A673 (cell line): ENCODE data around the gene HOXC12.

Experiments used
- CTCF ChIP-seq: fragments of 300-800, 200-600 bp; sonication (generic); conservative IDR thresholded peaks from 2 replicates; pipeline ENCODE4 v1.5.1; 2017; ENCODE audit warnings: low read depth, mild to moderate bottlenecking, antibody characterized with exemption, low read length, moderate library complexity, mixed read lengths
- EZH2 ChIP-seq: fragments of 200-600 bp; sonication (generic); IDR thresholded peaks from 2 replicates; pipeline ENCODE4 v1.6.1; 2017; ENCODE audit warnings: borderline replicate concordance, low read depth, mild to moderate bottlenecking, mixed read lengths, antibody characterized with exemption, low read length; ENCODE audit not compliant: poor library complexity, severe bottlenecking

GRCh38 chr12:53935383-53936341 is 19.0 kb upstream of the HOXC12 start:
- no peak for TF ChIP-seq CTCF
- no peak for TF ChIP-seq EZH2
